GM18517 (cell line): ENCODE data around the gene HNRNPA1.
A peak's percentile ranks its signal among the peaks of the same experiment; 100 is the strongest.
"Not testable (repeated sequence)": the region's sequence is repeated elsewhere in the genome, so short reads cannot be mapped to it uniquely, and the experiment has no call there.

Source experiments
- ATAC-seq: cut with Tn5 transposase; IDR thresholded peaks from one replicate; pipeline ENCODE4 v1.9.1; 2021; ENCODE audit warnings: mild to moderate bottlenecking, moderate library complexity; ENCODE audit not compliant: unreplicated experiment

Gene HNRNPA1

DNA sequence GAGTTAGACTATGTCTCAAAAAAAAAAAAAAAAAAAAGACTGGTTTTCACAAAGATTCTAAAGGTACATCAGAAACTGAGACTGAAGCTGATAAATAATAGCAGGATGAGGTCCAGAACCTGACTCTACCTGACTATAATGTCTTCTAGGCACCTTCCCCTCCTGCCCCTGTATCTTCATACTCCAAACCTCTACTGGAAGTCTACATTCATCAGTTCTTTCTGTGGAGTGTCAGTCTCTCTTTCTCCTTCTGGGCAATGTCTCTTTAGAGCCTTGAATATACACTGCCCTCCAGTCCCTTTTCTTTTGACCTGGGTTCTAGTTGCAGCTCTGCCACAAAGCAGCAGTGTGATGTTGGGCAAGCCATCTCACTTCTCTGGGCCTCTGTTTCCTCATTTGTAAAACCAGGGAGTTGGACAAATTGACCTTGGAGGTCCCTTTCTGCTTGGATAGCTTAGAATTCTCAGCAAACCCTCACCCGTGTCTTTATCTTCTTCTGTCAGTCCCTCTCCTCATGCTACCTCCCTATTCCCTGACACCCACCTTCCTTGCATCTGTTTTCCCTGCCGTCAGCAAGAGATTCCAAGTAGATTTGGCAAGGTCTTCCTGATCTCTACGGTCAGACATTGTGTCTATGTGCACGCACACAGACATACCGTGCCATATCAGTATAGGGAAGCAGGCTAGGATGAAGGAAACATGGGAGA is 16.0 kb downstream of the HNRNPA1 start:
- no peak for ATAC-seq

DNA sequence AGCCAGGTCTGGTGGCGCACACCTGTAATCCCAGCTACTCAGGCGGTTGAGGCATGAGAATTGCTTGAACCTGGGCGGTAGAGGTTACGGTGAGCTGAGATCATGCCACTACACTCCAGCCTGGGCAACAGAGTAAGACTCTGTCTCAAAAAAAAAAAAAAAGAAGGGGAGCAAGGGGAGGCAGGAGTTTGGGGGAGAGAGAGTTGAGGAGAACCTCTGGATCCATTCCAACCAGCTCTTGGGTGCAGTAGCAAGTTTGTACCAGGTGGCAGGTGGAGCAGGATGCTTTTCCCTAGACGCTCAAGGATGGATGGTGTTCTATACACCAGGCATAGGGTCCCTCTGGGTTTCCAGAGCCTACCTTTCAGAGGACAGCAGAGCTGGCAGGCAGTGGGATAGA is 18.4 kb downstream of the HNRNPA1 start:
- no peak for ATAC-seq

DNA sequence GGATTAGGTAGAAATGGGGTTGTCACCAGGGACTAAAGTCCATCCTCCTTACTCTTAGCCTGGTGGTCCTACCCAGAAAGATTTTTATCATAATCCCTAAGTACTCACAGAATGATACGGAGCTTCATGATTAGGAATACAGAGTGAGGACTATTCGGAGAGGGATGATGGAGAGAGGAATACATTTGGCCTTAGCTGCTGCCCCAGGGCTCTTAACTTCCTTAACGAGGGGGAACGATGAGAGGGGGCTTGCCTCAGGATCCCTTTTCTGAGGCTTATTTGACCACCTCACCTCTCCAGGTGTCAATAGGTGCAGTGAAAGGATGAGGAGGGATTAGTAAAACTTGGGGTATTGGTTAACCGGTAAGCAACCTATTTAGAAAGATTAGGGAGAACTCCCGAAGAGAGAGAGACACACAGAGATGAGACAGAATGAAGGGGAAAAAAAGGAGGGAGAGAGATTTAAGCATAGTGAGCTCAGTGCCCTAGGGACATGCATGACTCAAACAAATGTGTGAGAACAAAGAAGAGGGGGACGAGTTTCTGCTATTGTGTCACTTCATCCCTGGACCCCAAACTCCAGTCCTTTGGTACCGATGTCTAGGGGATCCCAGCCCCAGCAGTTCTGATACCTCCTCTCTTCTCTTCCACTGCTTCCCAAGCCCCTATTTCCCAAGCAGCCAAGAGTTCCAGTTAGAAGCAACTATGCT is 19.1 kb downstream of the HNRNPA1 start:
- no peak for ATAC-seq

DNA sequence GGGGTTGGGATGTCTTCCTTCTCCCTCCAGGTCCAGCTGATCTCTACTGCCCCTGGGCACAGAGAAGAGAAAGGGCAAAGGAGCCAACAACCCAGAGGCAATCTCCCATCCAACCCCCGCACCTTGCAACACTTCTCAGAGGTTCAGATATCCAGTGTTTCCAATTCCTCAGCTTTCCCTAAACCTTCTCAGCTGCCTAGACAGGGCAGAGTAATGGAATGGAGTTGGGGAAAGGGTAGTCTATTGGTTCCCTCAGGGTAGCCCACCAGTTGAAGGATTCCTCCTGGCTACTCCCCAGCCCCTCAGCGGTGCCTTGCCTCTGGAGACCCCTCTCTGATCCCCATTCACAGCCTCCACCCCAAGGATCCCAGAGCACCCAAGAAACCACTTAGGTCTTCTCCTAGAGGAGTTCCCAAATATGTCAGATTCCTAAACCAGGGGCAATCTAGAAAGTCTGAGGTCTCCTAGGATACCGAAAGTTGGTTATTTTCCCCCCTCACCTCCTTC is 19.8 kb downstream of the HNRNPA1 start:
- ATAC-seq, result no peak

DNA sequence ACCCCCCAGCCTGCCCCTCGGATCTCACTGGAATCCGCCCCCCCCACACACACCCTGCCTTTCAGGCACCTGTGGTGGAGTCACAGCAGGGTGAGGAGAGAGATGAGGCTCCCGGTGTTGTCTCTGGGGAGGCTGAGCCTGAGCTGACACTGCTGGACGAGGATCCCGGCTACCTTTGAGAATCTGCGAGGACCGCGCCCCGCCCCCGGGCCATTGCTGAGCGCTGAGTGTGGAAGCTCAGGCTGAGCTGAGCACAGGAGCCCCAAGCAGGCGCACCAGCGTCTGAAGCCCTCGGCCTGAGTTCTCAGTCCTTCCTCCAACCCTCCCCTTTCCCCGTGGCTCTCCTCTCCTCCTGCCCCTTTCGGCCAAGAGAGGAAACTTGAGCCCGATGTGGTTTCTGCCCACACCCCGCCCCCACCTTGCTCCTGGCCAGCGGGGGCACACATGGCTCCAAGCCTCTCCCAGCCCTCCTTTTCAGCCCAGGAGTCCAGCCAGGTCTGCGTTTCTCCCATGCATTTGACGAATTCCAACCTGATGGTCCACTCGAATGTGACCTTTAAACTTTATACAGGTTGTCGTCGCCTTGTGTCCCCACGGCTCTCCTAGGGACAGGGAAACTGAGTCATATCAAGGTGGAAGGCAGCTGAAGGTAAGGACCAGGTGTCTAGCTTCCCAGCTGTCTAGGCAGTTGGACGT is 20.4 kb downstream of the HNRNPA1 start, which contains the start of gene NFE2:
NFE2 (minus strand) TSS at position 284 of the 696 bp plus-strand sequence. CDS start 5,767 bp downstream, outside the sequence.
- ATAC-seq, result no peak

DNA sequence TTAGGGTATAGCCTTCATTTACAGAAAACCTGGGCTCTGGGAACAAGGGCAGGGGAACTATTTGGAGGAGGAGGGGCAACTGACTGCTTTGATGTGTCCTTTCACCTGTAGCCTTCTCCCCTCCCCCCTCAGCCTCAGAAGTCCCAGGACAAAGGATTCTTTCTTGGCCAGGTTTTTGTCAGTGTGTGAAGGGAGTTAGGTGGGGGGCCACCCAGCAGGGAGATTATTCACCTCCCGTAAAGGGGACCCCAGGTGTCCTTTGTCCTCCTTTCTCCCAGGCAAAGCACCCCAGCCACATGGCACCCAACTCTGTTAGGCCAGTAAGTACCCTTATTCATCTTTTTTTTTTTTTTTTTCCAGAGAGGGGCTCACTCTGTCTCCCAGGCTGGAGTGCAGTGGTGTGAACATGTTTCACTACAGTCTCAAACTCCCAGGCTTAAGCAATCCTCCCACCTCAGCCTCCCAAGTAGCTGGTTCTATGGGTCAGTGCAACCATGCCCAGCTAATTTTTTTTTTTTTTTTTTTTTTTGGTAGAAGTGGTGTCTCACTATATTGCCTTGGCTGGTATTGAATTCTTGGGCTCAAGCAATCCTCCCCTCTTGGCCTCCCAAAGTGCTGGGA is 21.0 kb downstream of the HNRNPA1 start:
- ATAC-seq, result no peak

DNA sequence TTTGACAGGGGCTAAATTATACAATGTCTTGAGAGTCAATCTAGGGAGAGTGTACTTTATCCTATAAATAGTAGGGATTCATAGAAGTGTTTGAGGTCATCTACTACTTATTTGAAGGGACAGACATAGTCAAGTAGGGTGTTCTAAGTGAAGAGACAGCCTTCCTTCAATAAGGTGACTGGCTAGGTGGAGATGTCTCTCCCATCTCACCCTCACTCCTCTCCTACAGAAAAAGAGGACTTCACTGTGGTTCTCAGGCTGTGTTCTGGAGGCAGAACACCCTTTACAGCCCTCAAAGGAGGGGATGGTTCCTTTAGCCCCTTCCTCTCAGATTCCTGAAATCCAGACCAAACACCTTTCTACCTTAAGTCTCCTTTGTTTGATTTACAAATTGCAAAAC is 23.1 kb downstream of the HNRNPA1 start:
- ATAC-seq, result no peak

DNA sequence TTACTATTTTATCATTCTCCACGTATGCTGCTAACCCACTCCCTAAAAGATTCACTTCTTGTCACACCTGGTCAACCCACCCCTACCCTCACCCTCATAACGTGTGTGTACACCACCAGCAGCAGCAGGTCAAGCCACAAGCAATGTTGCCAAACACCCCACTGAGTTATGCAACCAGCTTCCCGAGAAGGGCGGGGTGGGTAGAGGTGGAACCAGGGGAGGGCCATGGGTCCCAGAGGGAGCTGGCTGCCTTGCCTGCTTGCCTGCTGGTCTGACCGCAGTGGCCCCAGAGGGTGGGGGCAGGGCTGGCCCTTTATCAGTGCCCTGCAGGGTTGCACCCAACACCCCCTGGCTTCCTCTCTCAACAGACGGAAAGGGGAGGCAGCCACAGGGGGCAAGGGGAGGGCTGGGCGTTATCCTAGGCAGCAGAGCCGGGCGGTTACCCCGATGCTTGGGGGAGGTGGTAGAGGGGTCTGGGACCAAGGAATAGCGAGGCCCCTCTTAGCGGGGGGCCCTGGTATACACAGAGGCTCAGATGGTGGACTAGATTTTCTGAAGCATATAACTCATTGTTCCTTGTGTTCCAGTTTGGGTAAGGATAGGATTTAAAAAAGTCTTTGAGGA is 23.8 kb downstream of the HNRNPA1 start:
- no peak for ATAC-seq

DNA sequence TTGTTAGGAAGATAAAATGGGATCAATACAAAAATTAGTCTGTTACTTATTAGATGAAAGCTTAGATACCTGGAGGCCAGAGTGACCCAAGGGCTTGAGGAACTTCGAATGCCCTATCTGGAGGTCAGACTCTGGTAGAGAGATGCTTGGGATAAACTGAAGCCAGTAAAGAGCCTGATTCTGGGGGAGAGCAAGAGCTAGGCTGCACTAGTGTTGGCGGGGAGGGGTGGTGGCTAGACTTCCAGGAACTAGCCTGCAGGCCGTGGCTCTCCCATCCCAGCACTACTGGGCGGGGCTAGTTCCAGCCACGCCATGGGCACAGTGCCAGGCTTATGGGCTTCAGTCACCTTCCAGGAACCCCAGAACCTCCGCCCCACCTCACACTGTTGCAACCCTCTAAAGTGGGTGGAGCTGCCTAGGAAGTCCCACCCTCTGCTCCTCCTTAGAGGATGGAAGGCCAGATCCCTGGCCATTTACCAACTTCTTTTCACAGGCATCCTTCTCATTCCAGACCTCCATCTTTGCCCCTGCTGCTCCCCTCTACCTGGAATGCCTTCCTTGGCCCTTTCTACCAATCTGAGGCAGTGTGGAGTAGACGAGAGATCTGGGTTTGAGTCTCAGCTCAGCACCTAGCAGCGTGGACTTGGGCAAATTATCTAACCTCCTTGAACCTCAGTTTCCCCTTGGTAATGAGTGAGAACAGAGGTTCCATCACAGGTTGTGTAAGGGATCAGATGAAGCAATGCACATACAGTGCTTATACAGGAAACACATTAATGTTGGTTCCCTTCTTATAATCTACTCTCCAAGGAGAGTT is 26.6 kb downstream of the HNRNPA1 start:
- no peak for ATAC-seq

DNA sequence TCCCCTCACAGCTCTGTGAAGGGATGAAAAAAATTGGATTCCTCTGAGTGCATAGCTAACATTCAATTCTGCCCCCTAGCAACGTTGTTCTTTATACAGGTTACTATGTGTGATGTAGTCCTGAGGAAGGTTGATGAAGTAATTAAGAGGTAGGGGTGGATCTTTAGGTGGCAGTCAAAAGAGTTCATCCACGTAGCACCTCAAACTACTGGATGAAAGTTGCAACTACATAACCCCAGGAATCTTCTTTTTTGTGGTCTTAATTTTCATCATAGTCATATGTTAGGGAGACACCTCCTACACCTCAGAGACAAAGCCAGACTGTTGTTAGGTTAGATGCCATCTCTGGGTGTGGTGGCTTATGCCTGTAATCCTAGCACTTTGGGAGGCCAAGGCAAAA is 30.5 kb downstream of the HNRNPA1 start:
- ATAC-seq, result no peak

DNA sequence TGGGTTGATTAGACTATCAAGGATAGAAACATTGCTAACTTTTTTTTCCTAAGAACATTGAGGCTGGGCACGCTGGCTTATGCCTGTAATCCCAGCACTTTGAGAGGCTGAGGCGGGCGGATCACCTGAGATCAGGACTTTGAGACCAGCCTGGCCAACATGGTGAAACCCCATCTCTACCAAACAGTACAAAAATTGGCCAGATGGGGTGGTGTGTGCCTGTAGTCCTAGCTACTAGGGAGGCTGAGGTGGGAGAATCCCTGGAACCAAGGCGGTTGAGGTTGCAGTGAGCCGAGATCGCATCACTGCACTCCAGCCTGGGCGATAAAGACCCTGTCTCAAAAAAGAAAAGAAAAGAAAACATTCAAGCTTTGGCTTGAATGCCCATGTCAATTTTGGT is 31.8 kb downstream of the HNRNPA1 start:
- ATAC-seq, result not testable (repeated sequence)

DNA sequence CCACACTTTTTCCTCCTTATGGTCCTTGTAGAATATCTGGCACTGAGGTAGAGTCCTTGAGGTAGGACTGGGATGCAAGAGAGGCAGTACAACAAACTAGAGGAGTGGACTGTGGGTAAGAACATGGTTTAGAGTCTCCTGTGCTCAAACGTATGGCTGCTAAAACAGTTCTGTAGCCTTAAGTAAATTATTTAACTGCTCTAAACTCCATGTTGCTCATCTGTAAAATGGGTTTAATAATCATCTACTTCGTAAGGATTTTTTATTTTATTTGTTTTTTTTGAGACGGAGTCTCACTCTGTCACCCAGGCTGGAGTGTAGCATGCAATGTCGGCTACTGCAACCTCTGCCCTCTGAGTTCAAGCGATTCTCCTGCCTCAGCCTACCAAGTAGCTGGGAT is 40.8 kb downstream of the HNRNPA1 start:
- no peak for ATAC-seq

DNA sequence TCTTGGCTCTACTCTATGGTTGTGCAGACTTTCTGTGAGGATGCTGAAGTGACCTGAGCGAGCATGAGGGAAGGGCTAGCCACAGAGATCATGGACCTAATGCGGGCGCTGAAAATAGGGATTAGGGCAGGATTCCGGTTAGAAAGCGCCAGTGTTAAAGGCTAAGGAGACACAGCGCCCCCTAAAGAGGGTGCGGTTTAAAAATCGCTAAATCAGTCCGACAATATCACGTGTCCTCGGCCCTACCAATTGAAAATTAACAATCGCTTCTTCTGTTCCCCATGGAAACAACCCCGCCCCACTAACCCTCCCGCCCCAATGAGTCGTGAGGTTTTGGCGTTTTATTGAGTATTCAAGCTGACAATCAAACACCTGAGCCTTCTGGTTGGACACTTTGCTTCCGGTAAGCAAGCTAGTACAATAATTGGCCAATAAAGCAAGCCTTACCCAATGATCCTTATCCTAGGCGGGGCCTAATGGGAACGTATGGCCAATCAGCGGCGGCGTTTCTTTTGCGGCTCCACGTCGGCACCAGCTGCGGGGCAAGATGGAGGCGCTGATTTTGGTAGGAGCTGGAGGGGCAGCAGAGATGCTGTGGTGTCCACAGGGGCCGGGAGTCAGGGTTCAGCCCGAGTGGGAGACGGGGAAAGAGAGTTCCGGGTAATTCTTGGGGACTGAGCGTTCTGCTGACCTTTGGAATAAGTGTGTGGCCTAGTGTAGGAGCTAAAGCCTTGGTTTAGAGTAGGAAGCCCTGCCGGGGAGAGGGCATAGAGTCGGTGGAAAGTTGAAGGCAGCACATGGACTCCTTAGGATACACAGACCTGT is 44.3 kb downstream of the HNRNPA1 start, which contains the start of gene COPZ1:
COPZ1 (plus strand) TSS at position 515 of the 825 bp plus-strand sequence; CDS start at position 548, 33 bp downstream.
- peak; percentile 98 for ATAC-seq

DNA sequence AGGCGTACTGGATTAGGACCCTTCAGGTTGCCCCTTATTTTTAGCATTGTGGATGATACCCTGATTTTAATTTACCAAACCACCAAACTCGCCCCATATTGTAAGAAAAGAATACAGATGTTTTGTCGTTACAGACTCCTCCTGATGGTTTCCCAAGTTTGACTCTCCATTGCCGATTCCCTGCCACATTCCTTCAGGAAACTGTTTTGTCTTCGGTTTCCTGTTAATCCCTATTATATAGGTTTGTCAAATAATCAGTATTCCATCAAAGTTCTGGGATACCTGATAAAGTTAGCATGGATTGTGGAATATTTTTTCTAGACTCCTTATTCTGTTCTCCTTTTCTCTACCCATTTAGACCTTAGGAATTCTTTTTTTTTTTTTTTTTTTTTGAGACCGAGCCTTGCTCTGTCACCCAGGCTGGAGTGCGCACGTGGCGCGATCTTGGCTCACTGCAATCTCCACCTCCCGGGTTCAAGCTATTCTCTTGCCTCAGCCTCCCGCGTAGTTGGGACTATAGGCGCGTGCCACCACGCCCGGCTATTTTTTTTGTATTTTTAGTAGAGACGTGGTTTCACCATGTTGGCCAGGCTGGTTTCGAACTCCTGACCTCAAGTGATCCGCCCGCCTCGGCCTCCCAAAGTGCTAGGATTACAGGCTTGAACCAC is 45.0 kb downstream of the HNRNPA1 start:
- ATAC-seq, result not testable (repeated sequence)

DNA sequence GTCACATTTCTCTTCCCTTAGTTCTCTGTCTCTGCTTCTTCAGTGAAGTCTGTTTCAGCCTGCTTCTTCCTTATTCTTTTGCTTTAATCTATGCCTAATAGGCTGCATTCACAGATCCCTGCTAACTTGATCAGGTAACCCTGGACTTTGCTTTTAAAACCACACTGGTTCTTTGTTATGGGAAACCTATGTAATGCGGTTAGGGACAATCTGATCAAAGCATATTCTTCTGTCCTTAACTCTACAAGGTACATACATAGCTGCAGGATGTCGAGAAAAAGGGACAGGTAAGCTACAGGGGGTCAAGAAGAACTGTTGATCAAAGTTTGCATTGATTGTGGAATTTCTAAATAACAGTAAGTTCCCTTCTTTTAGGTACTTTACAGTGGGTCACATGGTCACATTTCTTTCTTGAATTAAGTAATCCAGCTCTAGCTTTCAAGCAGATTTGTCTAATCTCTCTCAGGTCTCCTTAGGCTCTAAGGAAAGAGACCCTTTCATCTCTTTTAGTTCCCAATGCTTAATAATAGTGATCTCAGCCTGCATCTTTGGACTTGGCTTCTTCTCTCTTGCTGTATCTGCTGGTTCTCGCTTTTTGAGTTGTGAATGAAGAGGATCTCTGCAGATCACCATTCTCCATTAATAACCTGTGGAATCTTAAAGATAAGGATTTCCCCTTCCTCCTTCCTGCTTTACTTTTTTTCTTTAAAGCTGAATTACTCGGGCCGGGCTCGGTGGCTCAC is 48.2 kb downstream of the HNRNPA1 start:
- ATAC-seq, result no peak

DNA sequence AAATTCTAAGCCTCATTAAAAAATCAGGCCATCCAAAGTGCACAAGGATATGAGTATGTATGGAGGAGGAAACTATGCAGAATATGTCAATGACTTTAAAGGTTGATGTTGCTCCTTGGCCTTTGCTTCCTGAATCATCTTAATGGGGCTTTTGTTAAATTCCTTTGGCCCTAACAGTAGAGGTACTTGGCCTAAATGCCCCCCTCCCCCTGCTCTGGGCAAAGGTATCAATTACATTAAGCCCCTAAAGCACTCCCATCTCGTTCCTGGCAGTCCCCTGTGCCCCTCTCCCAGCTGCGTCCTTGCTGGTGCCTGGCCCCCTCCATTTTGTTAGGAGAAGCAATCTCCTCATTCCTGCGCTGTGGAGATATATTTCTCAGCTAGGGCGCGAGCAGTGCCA is 49.2 kb downstream of the HNRNPA1 start:
- no peak for ATAC-seq

DNA sequence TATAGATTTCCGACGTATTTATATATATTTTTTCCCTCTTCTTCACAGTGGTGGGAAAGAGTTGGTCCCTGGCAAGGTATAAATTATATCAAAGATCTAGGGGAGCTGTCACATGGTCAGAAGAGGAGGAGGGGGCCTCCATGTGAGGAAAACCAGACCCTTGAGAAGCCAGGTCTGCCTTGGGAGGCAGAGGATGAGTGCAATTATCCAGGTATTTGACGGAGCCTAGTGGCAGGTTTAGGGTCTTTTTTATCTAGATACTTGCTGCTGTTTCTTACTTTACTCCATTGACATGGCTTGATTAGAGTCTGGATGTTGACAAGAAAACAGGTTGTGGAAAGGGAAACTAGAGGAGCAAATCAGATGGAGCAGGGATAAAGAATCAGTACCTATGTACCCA is 49.9 kb downstream of the HNRNPA1 start:
- ATAC-seq, result no peak

DNA sequence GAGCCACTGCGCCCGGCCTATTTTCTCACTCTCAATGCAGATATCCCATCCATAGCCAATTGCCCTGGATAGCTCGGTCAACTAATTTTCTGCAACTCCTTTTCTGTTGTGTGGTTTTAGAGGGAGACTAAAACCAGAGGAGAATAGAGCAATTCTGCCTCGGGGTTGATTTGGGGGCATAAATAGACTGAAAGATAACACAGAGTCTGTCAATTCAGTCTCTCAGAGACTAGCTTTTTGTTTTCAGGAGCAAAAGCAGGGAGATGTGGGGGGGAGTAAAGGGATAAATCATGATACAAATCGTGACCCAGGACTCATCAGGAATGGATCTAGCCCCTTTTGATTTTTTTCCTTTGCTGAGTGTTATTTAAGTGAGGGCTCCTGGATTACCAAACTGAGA is 50.9 kb downstream of the HNRNPA1 start:
- no peak for ATAC-seq
